Astrocyte (in vitro differentiated cells and primary cell): ENCODE results near the gene TLR6.

Experiments
- EZH2 ChIP-seq: IDR thresholded peaks from 2 replicates; pipeline ENCODE4 v1.6.1; 2012; ENCODE audit warnings: mild to moderate bottlenecking, low read length, inconsistent platforms; ENCODE audit not compliant: insufficient read depth
- TF ChIP-seq, protein P1 (sequence below): IDR thresholded peaks from 2 replicates; pipeline ENCODE4 v1.5.1; 2011; ENCODE audit warnings: low read depth, mild to moderate bottlenecking, inconsistent platforms, low read length, moderate library complexity; ENCODE audit not compliant: insufficient read depth

DNA sequence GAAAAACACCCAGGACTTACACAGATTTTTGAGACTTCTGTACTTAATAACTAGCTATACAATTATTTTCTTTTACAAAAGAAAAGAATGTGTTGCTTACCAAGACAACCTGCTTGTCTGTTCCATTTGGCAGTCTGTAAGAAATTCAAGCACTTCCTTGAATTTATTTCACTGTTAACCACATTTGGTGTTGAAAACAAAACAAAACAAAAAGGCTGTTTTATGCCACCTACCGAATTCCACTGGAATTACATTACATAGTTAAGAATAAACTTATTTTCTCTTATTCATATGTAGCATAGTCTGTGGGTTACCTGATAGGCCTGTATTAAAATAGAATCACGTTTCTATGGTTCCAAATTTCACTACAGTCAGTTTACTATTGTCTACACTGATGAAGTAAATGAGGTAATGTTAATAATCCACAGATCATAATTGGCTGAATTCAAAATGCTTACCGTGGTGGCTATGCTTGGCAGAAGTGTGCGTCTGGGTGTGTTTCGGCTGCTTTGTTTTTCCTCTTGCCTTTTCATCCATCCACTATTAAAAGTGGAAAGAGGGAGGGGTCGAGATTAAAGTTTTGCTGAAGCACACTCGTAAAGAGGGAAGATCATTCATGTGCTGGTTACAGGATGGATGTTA lies 51.8 kb downstream of the TLR6 start, which contains the start of gene TLR1:
- TF ChIP-seq, protein P1, sequence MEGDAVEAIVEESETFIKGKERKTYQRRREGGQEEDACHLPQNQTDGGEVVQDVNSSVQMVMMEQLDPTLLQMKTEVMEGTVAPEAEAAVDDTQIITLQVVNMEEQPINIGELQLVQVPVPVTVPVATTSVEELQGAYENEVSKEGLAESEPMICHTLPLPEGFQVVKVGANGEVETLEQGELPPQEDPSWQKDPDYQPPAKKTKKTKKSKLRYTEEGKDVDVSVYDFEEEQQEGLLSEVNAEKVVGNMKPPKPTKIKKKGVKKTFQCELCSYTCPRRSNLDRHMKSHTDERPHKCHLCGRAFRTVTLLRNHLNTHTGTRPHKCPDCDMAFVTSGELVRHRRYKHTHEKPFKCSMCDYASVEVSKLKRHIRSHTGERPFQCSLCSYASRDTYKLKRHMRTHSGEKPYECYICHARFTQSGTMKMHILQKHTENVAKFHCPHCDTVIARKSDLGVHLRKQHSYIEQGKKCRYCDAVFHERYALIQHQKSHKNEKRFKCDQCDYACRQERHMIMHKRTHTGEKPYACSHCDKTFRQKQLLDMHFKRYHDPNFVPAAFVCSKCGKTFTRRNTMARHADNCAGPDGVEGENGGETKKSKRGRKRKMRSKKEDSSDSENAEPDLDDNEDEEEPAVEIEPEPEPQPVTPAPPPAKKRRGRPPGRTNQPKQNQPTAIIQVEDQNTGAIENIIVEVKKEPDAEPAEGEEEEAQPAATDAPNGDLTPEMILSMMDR, result peak; percentile 65
- no peak for TF ChIP-seq EZH2
